H1 (cell line): ENCODE measurements around the gene MRPL52.

Source experiments
- CHD1 ChIP-seq: IDR thresholded peaks from 2 replicates; pipeline ENCODE4 v1.6.1; 2012; ENCODE audit warnings: low read depth, low read length, improper control_type of control experiment
- EP300 ChIP-seq, 2 experiments: IDR thresholded peaks; 1 replicate in 1 of 2; 2 replicates in 1 of 2; pipeline ENCODE4 v1.6.1; 2011 to 2012; ENCODE audit warnings: low read depth in 2 of 2, low read length in 2 of 2, mild to moderate bottlenecking in 2 of 2, borderline replicate concordance in 1 of 2, inconsistent platforms in 1 of 2, moderate library complexity in 1 of 2
- JUN ChIP-seq: IDR thresholded peaks from 2 replicates; pipeline ENCODE4 v1.6.1; 2011; ENCODE audit warnings: low read depth, mild to moderate bottlenecking, improper control_type of control experiment, low read length
- PHF8 ChIP-seq: fragments of 200-600 bp; sonication (generic); conservative IDR thresholded peaks from 2 replicates; pipeline ENCODE4 v1.7.1; 2012; ENCODE audit warnings: low read depth, mild to moderate bottlenecking, inconsistent platforms, low read length, moderate library complexity
- TF ChIP-seq, protein P1 (sequence below), 3 experiments: IDR thresholded peaks; 1 replicate in 2 of 3; 2 replicates in 1 of 3; pipeline versions ENCODE4 v1.5.1 to v1.6.1; 2011; ENCODE audit warnings: low read length in 3 of 3, mild to moderate bottlenecking in 3 of 3, inconsistent platforms in 2 of 3, low read depth in 1 of 3, moderate library complexity in 1 of 3; ENCODE audit not compliant: insufficient read depth in 1 of 3; ENCODE audit errors: control extremely low read depth in 1 of 3
- TF ChIP-seq, protein P2 (sequence below): IDR thresholded peaks from 2 replicates; pipeline ENCODE4 v1.6.1; 2012; ENCODE audit warnings: inconsistent platforms

GRCh38 chr14:22872833-22873520, 43.3 kb downstream of the MRPL52 start:
- TF ChIP-seq PHF8 = no peak
- TF ChIP-seq, protein P1, sequence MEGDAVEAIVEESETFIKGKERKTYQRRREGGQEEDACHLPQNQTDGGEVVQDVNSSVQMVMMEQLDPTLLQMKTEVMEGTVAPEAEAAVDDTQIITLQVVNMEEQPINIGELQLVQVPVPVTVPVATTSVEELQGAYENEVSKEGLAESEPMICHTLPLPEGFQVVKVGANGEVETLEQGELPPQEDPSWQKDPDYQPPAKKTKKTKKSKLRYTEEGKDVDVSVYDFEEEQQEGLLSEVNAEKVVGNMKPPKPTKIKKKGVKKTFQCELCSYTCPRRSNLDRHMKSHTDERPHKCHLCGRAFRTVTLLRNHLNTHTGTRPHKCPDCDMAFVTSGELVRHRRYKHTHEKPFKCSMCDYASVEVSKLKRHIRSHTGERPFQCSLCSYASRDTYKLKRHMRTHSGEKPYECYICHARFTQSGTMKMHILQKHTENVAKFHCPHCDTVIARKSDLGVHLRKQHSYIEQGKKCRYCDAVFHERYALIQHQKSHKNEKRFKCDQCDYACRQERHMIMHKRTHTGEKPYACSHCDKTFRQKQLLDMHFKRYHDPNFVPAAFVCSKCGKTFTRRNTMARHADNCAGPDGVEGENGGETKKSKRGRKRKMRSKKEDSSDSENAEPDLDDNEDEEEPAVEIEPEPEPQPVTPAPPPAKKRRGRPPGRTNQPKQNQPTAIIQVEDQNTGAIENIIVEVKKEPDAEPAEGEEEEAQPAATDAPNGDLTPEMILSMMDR (IDR thresholded peaks at IDR 0.05; ENCODE audit: control extremely low read depth in 1 of 3, insufficient read depth in 1 of 3, low read depth in 1 of 3, low read length in 3 of 3) = no peak
- no peak for TF ChIP-seq CHD1
- TF ChIP-seq, protein P2, sequence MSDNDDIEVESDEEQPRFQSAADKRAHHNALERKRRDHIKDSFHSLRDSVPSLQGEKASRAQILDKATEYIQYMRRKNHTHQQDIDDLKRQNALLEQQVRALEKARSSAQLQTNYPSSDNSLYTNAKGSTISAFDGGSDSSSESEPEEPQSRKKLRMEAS = no peak; the same call in 1 of the 2 replicates
- TF ChIP-seq JUN = no peak
- TF ChIP-seq EP300 (IDR thresholded peaks at IDR 0.05; ENCODE audit: borderline replicate concordance in 1 of 2, low read depth in 2 of 2, low read length in 2 of 2) = no peak
